Smooth muscle cell of the brain vasculature (primary cell): ENCODE data around the gene CDK14.

Source experiments
- DNase-seq: peaks from one replicate; pipeline ENCODE4 v3.0.0-alpha.2; 2012; ENCODE audit warnings: low read depth, low spot score

Gene CDK14

GRCh38 chr7:90994601-90995000 is 398.5 kb downstream of the CDK14 start:
- no peak for DNase-seq

GRCh38 chr7:90995996-90996395 is 399.9 kb downstream of the CDK14 start:
- DNase-seq, result no peak

DNA sequence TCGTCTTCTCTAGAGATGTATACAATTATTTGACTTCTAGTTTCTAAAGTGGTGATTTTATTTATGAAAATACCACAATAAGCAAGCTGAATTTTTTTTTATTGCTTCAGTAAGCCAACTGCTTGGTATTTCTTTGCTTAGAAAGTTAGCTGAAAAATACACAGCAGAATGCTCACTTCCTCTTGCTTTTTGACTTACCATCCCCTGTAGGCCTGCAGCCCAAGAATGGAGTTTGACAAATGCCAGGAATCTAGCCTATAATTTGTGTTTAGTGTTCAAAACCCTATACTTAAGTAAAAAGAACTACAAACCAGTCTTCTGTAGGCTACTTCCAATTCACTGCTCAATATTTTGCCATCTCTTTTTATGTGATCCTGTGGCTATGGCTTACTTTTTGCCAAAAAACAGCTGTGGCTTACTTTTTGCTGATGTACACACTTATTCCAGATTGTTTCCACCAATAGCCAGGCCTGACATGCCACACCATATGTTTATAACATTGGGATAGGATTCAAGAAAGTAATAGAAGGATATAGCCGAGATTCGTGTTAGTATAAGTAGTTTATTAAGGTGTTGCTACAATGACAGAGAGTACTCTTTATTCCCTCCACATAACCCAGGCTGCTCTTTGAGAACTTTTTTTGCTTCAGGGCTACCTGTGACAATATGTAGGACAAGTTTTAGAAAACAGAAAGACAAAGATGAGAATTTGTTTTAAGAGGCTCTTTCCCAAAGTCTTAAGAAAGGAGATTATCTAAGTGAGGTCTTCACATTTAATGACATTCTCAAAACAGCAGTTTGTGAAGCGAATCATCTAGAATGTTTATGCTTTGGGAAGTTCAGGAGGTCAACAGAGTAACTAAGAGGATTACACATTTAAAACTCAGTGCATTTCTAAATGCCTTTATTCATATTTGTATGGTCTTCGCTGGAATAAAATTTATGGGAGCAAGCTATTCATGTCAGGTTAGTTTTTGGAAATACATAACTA is 404.2 kb downstream of the CDK14 start:
- DNase-seq, result no peak

- no peak for DNase-seq
These were observed 408.9 kb downstream of the CDK14 start for GRCh38 chr7:91005024-91005423.

DNA sequence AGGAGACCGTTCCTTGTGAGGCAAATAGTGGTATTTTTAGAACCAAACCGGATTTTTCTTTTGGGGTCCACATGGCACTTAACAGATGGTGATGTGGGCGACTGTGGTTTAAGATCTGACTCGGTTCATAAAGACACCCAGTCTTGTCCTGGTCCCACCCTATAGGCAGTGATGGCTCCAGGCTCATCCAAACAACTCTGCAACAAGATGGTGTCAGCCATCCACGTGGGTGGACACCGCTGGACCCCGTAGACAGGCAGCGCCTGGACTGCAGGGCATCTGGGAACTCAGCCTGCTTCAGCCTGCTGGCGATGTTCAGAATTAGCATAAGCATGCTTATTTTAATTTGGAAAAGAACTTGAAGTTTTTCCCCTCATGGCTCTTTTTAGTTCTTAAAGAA is 409.7 kb downstream of the CDK14 start:
- no peak for DNase-seq

DNA sequence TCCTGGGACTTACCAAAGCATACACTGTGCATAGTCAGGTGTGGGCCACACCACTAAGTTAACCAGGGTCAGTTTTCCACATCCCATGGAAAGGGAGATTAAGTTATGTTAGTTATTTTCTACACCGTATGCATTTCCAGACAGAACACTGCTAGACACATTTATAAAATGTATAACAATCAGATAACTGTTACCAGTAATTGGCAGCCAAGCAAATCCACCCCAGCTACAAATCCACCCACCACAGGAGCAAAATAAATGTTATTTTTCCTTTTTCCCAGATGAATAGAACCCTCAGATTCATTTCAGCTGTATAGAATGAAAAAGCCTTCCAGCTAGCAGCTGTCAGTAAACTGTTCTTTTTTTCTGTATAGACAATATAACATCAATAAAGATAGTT is 411.2 kb downstream of the CDK14 start:
- no peak for DNase-seq

GRCh38 chr7:91013078-91013477 is 417.0 kb downstream of the CDK14 start:
- DNase-seq, result no peak

GRCh38 chr7:91019686-91020385 is 423.7 kb downstream of the CDK14 start:
- DNase-seq, result no peak

DNA sequence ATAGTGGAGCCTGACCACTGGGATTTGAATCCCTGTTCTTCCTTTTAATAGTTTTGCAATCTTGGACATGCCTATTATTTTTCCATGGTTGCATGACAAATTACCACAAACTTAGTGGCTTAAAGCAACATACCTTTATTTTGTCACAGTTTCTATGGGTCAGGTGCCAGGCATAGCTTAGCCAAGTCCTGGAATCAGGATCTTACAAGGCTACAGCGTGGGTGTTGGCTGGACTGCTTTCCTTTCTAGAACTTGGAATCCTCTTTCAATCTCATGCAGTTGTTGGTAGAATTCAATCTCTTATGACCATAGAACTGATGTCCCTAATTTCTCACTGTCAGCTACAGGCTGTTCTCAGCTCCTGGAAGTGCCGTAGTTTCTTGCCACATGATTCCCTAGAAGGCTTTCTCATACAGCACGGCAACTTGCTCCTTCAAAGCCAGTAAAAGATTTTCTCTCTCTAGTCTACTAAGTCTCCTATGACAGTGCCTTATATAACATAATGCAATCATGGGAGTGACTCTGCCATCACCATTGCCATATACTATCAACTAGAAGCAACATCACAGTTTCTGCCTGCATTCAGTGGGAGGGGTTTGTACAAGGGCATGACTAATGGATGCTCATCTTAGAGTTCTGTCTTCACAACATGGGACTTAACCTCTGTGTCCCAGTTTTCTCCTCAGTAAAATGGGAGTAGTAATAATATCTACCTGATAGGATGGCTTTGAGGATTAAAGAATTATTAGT is 424.7 kb downstream of the CDK14 start:
- DNase-seq, result no peak

DNA sequence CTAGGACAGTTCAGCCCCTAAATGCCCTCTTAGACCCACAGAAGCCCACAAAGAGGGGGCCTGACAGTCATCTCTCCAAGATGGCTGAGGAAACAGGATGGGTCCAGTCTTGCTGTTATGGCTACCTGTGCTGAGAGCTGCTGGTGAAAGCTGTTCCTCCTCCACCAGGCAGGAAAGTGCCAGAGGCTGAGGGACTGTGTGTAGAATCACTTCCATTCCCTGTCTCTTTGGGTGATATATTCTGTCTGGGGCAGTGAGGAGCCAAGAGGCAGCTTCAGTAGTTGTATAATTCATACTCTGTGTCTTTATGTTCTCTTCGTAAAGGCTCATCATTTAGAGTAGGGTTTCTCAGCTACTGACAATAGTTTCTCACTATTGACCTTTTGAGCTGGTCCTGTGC is 425.8 kb downstream of the CDK14 start:
- no peak for DNase-seq

- no peak for DNase-seq
These were observed 429.8 kb downstream of the CDK14 start for GRCh38 chr7:91025906-91026390.

GRCh38 chr7:91029688-91030087 is 433.6 kb downstream of the CDK14 start:
- no peak for DNase-seq

DNA sequence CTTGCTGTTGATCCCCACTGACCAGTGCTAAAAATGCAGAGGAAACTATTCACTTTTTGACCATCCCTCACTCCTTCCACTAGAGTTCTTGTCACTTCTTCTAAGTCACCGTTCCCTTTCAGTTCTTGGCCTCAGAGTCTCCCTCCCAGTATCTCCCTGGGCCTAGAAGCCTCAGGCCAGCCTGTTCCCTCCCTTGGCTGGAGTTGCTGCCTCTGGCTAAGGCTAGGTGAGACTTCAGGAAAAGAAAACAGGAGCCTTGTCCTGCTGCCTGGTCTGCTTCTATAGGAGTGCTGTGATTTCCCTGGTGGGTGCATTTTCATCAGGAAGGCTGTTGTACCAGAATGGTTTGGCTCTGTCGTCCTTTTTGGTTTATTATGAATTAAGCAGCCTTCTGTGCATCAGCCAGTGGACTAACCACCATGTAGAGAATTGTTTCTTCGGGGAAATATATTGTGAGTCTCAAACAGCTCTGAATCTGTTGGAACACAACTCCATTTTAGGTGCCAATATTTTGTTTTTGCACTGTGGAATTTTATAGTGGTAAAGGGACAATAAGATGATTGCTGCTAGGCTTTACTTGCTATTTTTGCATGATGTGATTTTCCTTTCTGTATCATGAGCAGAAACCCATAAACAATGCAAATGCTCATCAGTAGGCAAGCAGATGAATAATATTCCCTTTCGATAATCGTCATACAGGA is 434.7 kb downstream of the CDK14 start:
- DNase-seq, result no peak

DNA sequence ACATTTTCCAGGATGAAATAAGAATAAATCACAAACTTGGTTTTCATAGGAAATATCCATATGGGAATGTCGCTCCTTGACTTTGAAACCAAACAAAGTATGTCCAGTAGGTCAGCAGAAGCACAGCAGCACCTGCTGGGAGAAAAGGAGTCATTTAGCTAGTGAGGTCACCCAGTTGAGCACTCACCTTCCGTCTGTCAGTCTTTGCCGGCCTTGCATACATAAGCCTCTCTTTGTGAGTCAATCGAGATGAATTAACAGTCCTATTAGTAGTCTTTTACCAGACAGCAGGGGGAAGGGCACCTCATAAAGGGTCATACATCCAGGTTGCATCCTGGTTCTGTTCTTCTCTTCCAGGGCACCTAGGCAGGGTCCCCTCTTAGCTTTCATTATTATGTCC is 435.6 kb downstream of the CDK14 start:
- DNase-seq, result no peak

DNA sequence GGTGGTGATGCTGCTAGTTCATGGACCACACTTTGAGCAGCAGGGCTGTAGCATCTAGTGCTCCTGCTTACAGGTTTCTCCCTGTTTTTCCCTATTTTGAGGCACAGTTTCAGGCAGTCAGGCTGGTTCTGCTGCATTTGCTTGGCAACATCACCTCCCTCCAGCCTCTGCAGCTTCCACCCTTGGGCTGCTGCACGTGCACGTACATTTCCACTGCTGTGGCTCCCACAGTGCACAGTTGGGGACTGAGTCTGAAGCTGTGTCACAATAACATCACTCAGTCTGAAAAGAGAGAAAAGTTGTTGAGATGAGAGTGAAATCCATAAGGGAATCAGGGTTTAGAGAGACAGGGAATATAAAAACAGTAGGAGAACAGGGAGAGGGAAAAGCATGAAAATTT is 437.5 kb downstream of the CDK14 start:
- DNase-seq, result no peak

- peak; percentile 40 for DNase-seq
These were observed 438.6 kb downstream of the CDK14 start for GRCh38 chr7:91034459-91035368.

GRCh38 chr7:91039033-91039432 is 442.9 kb downstream of the CDK14 start:
- no peak for DNase-seq

- DNase-seq, result no peak
These were observed 445.0 kb downstream of the CDK14 start for GRCh38 chr7:91041141-91041540.

GRCh38 chr7:91041901-91042484 is 445.9 kb downstream of the CDK14 start:
- no peak for DNase-seq

GRCh38 chr7:91043186-91043585 is 447.1 kb downstream of the CDK14 start:
- DNase-seq, result no peak
